HG03342 (cell line): Measurements from ENCODE around the gene MICU2.

Experiments
- ATAC-seq: cut with Tn5 transposase; IDR thresholded peaks from one replicate; pipeline ENCODE4 v1.9.1; 2021; ENCODE audit warnings: mild to moderate bottlenecking, moderate library complexity; ENCODE audit not compliant: unreplicated experiment

The MICU2 gene

DNA sequence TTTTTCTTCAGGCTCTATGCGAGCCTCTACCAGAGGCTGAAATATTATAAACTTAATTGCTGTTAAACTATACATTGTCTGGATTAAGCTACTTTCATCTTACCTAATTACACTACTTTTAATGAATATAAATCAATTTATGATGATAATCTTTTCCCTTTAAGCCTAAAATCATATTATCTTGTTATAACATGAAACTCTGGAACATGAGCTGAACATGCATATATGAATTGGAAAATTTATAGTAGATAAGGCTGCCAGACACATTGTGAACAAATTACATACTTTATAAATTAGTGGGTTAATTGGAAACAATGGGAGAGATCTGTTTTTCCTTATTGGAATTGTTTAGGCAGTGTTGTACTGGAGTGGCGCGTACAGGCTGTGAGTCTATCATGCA, 99.6 kb downstream of the MICU2 start:
- no peak for ATAC-seq

DNA sequence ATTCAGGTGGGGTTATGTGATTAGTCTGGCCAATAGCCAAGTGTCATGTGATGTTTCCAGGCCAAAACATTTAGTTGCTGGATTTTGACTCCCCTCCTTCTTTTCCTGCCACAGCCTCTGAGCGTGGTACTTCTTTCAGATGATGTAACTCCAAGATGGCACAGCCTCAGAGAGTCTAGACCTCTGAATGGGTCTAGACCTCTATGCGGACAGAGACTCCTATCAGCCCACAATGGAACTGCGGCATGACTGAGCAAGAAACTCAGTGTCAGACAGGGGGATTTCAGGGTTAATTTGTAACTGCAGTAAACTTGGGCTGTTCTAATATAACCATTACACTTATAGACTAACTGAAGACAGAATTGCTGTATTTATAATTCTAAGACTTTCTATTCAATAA, 102.3 kb downstream of the MICU2 start:
- no peak for ATAC-seq

DNA sequence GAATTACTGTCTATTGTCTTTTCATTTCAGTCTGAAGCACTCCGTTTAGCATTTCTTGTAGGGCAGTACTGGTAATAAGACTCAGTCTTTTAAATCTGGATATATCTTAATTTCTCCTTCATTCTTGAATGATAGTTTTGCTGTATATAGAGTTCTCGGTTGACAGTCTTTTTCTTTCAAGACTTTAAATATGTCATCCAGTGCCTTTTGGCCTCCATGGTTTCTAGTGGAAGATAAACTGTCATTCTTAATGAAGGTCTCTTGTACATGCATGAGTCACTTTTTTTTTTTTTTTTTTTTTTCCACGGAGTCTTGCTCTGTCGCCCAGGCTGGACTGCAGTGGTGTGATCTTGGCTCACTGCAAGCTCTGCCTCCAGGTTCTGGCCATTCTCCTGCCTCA, 117.6 kb downstream of the MICU2 start:
- no peak for ATAC-seq

DNA sequence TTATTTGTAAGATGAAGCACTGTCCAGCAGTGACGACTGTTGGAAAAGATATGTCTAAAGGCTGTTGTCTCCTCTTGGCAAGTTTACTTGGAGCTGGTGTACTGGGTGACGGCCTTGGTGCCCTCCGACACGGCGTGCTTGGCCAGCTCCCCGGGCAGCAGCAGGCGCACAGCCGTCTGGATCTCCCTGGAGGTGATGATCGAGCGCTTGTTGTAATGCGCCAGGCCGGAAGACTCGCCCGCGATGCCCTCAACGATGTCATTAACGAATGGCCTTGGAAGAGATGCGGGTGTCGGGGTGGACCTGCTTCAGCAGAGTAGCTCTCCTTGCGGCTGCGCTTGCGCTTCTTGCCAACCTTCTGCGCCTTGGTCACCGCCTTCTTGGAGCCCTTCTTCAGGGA, 120.2 kb downstream of the MICU2 start:
- no peak for ATAC-seq

DNA sequence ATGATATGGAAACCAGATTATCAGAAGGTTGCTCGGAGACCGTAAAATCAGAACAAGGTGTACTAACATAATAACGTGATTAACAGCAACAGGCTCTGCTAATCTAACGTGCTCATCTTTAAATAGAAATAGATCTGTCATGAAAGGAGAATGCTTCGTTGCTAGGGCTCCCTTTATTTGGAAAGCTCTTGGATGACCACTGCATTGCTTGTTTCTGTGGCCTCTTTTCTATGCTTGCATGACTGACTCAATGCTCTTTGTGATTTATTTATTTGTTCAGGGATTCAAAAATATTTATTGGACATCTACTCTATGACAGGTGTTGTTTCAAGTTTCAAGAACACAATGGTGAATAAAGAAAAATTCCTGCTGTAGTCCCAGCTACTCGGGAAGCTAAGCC, 122.6 kb downstream of the MICU2 start:
- no peak for ATAC-seq

DNA sequence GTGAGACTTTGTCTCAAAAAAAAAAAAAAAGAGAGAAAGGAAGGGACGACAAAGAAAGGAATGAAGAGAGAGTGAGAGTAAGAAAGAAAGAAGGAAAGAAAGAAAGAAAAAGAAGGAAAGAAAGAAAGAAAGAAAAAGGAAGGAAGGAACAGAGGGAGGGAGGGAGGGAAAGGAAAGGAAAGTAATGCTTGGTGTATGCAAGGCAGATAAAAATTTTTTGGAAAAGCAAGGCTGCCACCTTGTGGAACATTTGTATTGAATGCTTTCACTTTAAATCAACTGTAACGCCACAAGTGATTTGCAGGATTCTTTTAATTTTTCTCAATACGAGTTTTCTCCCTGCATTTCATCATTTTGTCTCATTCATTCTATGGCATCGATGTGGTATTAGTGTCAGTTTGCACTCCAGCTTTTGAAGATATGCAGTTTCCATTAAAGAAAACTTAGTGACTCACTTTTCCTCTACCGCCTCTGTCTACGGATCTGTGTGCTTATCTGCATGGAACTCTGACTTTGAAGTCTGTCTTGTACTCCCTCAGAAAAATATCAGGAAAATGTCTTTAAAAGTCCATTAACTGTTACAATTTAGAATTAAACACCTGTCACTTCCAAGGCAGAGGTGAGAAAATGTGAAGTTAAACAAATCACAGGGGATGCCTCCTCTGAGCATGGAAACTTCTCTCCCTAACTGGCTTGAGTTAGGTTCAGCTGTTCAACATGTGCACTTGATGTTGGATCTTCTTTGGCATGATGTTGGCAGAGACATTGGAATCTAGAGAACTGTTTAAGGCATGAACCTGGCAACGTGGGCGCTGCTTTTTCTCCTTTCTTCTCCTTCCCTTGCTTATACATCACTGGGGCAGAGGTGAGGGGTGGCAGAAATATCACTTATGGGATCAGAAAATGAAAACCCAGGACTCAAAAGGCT, 124.8 kb downstream of the MICU2 start:
- no peak for ATAC-seq

DNA sequence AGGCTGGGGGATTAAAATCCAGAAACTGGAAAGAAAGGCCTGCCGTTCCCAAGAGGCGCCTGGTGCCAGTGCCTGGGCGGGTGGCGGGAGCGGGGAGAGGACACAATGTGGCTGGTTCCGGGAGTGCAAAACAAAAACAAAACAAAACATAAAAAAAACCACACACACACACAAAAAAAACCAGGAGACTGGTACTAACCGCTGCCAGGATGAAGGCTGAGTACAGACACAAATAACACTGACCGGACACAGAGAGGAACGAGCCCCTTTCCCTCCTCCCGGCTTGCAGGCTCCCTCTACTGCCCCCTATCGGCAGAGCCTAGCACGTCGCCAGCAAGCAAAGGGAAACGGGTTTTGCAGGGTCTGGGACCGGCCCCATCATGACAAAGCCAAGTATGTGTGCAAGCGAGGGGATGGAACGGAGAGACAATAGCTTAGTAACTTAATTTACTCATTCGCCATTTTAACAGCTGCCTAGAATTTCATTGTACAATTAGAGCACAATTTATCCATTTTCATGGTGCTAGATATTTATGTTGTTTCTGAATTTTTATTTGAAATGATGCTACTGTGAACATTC, 127.0 kb downstream of the MICU2 start:
- ATAC-seq, result peak; percentile 84

DNA sequence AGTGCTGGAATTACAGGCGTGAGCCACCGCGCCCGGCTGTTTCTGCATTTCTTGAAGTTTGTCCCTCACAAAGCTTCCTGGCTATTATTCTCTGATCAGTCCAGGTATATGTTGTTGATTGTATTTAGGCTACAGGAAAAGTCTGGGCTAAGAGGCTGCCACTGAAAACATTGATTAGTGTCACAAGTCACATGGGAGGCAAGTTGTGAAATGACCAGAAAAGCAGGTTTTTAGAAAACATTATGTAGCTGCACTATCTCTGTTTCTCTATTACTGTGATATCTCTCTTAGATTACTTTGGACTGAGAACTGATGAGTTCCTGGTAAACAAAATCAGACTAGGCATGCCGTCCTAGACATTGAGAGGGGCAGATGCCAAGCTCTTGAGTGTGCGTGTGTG, 128.9 kb downstream of the MICU2 start:
- no peak for ATAC-seq

DNA sequence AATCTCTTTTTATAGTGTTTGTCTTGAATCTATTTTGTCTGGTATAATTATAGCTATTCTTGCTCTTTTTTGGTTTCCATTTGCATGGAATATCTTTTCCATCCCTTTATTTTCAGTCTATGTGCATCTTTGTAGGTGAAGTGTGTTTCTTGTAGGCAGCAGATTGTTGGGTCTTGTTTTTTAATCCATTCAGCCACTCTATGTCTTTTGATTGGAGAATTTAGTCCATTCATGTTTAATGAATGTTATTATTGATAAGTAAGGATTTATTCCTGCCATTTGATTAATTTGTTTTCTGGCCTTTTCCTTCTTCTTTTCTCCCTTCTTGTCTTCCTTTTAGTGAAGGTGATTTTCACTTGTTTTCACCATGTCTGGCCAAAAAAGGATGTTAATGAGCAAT, 133.2 kb downstream of the MICU2 start:
- ATAC-seq, result no peak

DNA sequence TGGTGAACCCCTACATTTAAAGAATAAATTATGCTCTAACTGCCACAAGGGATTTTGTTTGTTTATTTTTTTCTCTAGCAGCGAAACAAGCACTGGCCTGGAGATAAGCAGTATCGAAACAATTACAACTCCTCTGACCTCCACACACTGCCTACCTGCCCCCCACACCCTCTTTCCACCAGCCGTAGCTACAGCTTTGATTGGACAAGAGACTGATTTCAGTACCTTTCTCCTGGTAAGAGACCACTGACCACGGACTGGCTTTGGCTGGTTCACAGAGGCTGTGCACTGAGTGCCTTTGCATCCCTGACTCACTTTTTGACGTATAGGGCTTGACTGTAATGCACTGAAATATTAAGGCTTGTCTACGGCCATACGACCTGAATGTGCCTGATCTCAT, 137.4 kb downstream of the MICU2 start:
- ATAC-seq, result no peak

DNA sequence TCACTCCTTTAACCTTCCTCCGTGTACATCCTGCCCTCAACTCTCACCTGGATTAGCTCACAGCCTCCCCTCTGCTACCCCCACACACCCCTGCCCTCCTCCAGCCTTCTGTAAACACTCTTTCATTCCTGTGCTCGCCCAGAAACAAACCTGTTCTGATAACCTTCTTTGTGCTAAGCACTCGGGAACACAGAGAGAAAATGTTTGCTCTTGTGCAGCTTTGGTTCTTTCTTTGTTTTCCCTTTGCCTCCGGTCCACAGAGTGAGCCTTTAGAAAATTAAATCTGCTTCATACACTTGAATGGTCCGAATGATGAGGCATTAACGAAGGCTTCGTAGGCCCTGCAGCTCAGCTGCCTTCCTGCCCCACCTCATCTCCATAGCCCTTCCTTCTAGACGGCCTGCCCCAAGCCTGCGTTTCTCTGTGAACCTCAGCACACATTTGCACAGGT, 138.2 kb downstream of the MICU2 start:
- ATAC-seq, result no peak

DNA sequence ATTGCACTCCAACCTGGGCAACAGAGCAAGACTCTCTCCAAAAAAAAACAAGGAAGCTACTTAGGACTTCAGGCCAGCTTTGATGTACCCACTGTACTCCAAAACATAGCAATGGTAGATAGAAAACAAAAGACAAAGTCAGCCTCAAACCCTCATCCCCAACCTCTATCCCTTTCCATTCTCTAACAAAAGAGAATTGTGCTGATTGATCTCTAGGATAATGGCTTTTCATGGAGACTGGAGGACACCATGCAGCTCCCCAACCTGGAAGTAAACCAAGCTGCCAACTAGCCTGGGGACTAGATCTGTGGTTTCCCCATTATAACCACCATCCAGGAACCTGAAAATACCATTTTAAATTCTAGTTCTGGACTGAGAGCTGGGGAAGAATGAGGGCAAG, 140.5 kb downstream of the MICU2 start:
- ATAC-seq, result no peak

DNA sequence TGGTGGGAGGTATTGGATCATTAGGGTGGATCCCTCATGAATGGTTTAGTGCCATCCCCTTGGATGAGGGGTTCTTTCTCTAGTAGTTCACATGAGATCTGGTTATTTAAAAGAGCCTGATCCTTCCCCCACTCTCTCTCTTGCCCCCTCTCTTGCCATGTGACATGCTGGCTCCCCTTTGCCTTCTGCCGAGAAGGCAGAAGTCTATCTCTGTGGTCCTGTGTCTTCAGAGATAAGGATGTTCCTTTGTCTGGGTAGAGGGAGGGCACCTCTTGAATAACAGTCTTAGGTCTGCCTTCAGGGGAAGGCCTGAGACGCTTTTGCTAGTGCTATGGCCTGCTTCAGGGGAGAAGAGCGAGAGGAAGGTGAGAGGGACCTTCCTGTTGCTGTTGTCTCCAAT, 142.8 kb downstream of the MICU2 start:
- ATAC-seq, result no peak

DNA sequence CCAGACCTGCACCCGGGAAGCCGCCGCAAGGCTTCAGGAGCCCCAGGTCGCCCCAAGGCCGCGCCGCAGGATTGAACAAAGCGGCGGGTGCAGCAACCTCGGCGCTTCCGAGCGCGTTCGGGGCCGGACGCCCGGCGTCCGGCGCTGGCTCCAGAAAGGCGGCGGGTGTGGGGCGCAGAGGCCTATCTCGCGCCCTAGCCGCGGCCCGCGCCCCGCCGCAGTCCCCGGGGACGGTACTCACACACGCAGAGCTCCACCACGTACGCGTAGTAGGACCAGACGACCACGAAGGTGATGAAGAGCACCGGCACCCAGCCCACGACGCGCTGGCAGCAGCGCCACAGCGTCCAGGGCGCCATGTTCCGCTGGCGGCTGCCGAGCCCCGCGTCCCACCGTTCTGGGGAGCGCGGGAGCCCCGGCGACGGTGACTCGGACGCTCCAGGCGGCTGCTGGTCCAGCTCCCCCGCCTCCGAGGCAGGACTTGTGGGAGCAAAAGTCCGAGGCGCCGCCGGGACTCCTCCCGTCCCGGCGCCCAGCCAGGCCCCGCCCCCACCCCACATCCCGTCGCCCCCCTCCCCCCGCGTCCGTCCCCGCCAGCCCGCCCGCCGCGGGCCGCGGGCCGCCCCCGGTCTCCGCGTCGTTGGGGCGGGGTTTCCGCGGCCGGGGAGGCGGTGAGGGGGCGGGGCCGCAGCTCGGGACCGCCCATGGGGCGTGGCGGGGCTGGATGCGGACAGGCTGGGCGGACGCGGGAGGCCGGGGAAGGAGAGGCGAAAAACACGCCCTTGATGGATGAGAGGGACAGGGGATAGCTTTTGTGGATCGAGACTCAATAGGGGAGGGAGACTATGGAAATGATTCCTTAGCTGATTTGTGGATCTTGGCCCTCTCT, 144.9 kb downstream of the MICU2 start, which contains the start of gene ZDHHC20:
ZDHHC20 (minus strand) TSS at position 491 of the 889 bp plus-strand sequence; CDS start at position 359, 132 bp downstream.
- peak; percentile 82 for ATAC-seq

DNA sequence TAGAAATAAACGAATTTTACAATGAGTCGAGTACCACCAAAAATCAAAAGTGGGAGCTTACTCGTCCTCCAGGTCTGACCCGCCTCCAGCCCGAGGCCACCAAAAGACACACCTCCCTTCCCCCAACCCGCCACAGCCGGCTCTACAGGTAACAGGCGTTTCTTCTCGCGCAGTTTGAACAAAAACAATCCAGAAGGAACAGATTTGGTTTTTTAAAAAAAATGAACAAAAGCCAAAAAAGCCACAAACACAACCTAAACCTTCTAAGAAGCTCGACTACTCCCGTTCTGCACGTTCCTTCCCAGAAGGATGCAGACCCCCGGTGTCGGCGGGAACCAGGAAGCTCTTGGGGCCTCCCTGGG, 145.5 kb downstream of the MICU2 start:
- ATAC-seq, result peak; percentile 36

DNA sequence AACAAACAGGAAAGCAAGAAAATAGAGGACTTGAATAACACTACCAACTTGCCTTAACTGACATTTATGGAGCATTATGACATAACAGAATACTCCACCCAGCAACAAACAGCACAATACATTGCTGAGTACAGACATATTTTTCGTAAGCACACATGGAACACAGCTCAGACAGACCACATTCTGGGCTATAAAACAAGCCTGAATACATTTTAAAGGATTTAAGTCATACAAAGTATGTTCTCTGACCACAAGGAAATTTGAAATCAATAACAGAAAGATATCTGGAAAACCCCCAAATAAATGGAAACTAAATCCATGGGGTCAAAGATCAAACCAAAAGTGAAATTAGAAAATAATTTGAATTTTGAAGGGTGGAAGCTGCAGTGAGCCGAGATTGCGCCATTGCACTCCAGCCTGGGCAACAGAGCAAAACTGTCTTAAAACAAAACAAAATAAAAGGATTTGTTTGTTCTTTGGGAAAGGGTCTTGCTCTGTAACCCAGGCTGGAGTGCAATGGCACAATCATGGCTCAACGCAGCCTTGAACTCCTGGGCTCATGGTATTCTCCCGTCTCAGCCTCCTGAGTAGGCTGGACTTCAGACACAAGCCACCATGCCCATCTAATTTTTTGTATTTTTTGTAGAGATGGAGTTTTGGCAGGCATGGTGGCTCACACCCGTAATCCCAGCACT, 150.4 kb downstream of the MICU2 start:
- ATAC-seq, result no peak

DNA sequence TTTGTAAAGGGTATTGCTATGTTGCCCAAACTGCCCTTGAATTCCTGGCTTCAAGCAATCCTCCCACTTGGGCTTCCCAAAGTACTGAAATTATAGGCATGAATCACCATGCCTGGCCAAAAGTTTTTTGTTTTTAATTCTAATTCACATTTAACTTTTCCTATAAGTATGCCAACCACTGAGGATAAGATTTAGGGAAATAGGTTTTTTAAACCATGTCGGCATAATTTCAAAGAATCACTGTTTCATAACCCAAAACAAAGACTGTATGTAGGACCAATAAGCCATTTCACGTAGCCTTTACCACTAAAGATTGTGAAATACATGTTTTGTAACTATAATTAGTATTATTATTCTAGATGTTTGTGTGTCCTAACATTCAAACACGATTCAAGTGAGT, 153.0 kb downstream of the MICU2 start:
- no peak for ATAC-seq

DNA sequence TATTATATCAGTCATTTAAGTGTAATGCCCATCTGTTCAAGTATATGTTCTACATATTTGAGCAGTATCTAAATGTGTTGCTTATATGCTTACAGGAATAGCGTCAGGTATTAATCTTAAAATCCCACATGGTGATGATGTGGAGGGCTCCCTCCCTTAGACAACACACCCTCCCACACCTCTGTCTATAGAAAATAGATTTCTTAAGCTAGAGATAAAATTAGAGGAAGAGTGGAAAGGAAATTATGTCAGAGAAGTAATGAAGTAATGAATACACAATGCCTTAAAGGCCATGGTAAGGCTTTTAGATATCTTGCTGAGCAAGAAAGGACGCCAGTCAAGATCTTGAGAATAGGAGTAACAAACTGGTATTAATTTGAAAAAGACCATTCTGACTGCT, 157.3 kb downstream of the MICU2 start:
- no peak for ATAC-seq

DNA sequence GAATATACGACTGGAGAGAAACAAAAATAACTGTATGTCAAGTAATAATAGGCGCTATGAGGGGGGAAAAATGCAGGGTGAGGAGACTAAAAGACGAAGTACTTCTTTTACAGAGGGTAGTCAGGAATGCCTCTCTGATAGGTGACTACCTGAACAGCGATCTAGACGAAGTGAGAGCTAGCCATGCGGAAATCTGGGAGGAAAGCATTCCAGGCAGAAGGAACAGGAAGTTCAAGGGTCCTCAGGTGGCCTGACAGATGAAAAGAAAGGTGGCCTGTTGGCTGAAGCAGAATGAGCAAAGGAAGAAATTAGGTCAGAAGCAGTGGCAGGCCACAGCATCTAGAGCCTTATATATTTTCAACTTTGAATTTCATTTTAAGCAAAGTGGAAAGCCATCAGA, 158.2 kb downstream of the MICU2 start:
- no peak for ATAC-seq

DNA sequence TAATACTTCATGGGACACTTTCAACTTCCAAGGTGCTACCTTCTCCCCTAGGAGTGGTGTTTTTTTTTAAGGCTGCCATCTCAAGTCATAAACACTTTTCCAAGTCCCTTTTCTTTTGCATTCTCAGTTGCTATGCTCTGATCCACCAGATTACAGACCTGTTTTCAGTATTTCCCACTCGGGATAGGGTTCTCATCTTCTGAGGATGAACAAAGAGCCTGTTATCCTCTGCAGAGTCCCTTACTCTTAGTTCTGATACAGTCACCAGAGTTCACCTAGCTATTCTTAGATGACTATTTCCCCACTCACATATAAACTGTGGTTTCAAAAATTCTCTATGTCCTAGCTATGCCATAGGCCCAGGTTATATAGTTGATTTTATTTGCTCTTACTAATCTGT, 160.8 kb downstream of the MICU2 start:
- ATAC-seq, result no peak
